Measurements from ENCODE around the gene MYBPC1. TPM values are rescaled to one million over a fixed set of nuclear protein-coding genes. Genes with fewer than 3 reads are reported as not detected.
A peak's percentile ranks its signal among the peaks of the same experiment; 100 is the strongest.

Gene MYBPC1
- total and polyA plus RNA-seq, 9 of the 15 experiments (the other 6 are each of a cell fraction or from before 2014, with no cell fraction given) = not detected

DNA sequence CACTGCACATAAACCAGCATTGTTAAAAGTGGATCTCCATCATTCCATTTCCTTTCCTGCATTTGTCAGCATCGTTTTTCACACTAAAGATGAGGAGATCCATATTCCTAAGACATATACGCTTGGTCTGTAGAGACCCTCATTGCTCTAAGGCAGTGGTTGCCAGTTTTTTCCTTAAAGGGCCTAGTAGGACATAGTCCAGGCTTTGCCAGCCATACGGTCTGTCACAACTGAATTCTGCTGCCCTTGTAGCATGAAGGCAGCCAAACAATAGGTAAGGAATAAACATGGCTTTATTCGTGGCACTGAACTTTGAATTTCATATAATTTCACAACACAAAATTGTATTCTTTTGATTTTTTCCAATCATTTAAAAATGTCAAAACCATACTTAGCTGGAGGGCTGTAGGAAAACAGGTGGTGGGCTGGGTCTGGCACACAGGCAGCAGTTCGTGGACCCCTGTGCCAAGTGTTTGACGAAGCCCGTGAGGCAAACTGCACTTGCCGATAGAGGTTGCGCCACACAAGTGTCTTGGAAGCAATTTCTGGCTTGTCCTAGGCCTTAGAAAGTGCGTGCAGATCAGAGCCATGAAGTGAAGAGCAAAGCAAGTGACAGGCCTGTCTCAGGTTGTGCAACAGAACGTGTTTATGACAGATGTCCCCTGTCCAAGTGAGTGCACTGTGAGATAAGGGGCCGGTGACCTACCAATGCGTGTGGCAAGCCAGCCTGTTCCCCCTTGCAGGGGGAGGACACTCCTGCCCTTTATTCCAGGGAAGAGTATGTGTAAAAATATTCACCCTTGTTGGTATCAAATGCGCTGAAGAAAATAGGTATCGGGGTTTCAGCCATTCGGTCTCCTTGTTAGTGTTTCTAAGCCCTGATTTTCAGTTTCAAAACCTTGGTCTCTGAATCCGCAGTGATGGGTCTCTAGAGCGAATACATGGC is 101.8 kb downstream of the MYBPC1 start (continued):
- TF ChIP-seq, protein P1, sequence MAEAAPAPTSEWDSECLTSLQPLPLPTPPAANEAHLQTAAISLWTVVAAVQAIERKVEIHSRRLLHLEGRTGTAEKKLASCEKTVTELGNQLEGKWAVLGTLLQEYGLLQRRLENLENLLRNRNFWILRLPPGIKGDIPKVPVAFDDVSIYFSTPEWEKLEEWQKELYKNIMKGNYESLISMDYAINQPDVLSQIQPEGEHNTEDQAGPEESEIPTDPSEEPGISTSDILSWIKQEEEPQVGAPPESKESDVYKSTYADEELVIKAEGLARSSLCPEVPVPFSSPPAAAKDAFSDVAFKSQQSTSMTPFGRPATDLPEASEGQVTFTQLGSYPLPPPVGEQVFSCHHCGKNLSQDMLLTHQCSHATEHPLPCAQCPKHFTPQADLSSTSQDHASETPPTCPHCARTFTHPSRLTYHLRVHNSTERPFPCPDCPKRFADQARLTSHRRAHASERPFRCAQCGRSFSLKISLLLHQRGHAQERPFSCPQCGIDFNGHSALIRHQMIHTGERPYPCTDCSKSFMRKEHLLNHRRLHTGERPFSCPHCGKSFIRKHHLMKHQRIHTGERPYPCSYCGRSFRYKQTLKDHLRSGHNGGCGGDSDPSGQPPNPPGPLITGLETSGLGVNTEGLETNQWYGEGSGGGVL (CRISPR knock-in tag; IDR thresholded peaks at IDR 0.05) = no peak
- TF ChIP-seq ZNF124 (CRISPR knock-in tag; IDR thresholded peaks at IDR 0.05) (no peak), ZNF431 (CRISPR knock-in tag; IDR thresholded peaks at IDR 0.05) (no peak), SMAD2 (IDR thresholded peaks at IDR 0.05; ENCODE audit: low read depth, low read length) (no peak), SP2 (IDR thresholded peaks at IDR 0.05; ENCODE audit: extremely low read depth, low read depth, low read length, poor library complexity, severe bottlenecking) (no peak), PURB (CRISPR knock-in tag; IDR thresholded peaks at IDR 0.05; ENCODE audit: low read depth) (no peak), ZNF584 (CRISPR knock-in tag; IDR thresholded peaks at IDR 0.05; ENCODE audit: low read depth) (no peak)
- TF ChIP-seq, protein P2, sequence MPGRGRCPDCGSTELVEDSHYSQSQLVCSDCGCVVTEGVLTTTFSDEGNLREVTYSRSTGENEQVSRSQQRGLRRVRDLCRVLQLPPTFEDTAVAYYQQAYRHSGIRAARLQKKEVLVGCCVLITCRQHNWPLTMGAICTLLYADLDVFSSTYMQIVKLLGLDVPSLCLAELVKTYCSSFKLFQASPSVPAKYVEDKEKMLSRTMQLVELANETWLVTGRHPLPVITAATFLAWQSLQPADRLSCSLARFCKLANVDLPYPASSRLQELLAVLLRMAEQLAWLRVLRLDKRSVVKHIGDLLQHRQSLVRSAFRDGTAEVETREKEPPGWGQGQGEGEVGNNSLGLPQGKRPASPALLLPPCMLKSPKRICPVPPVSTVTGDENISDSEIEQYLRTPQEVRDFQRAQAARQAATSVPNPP (IDR thresholded peaks at IDR 0.05; ENCODE audit: borderline replicate concordance, insufficient read depth, insufficient read length) = no peak
- TF ChIP-seq, protein P3, sequence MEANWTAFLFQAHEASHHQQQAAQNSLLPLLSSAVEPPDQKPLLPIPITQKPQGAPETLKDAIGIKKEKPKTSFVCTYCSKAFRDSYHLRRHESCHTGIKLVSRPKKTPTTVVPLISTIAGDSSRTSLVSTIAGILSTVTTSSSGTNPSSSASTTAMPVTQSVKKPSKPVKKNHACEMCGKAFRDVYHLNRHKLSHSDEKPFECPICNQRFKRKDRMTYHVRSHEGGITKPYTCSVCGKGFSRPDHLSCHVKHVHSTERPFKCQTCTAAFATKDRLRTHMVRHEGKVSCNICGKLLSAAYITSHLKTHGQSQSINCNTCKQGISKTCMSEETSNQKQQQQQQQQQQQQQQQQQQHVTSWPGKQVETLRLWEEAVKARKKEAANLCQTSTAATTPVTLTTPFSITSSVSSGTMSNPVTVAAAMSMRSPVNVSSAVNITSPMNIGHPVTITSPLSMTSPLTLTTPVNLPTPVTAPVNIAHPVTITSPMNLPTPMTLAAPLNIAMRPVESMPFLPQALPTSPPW (CRISPR knock-in tag; IDR thresholded peaks at IDR 0.05) = peak; percentile 68
- TF ChIP-seq, protein P4, sequence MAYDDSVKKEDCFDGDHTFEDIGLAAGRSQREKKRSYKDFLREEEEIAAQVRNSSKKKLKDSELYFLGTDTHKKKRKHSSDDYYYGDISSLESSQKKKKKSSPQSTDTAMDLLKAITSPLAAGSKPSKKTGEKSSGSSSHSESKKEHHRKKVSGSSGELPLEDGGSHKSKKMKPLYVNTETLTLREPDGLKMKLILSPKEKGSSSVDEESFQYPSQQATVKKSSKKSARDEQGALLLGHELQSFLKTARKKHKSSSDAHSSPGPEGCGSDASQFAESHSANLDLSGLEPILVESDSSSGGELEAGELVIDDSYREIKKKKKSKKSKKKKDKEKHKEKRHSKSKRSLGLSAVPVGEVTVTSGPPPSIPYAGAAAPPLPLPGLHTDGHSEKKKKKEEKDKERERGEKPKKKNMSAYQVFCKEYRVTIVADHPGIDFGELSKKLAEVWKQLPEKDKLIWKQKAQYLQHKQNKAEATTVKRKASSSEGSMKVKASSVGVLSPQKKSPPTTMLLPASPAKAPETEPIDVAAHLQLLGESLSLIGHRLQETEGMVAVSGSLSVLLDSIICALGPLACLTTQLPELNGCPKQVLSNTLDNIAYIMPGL (CRISPR knock-in tag; IDR thresholded peaks at IDR 0.05) = no peak
- TF ChIP-seq, protein P5, sequence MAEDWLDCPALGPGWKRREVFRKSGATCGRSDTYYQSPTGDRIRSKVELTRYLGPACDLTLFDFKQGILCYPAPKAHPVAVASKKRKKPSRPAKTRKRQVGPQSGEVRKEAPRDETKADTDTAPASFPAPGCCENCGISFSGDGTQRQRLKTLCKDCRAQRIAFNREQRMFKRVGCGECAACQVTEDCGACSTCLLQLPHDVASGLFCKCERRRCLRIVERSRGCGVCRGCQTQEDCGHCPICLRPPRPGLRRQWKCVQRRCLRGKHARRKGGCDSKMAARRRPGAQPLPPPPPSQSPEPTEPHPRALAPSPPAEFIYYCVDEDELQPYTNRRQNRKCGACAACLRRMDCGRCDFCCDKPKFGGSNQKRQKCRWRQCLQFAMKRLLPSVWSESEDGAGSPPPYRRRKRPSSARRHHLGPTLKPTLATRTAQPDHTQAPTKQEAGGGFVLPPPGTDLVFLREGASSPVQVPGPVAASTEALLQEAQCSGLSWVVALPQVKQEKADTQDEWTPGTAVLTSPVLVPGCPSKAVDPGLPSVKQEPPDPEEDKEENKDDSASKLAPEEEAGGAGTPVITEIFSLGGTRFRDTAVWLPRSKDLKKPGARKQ (CRISPR knock-in tag; IDR thresholded peaks at IDR 0.05) = no peak
- TF ChIP-seq, protein P6, sequence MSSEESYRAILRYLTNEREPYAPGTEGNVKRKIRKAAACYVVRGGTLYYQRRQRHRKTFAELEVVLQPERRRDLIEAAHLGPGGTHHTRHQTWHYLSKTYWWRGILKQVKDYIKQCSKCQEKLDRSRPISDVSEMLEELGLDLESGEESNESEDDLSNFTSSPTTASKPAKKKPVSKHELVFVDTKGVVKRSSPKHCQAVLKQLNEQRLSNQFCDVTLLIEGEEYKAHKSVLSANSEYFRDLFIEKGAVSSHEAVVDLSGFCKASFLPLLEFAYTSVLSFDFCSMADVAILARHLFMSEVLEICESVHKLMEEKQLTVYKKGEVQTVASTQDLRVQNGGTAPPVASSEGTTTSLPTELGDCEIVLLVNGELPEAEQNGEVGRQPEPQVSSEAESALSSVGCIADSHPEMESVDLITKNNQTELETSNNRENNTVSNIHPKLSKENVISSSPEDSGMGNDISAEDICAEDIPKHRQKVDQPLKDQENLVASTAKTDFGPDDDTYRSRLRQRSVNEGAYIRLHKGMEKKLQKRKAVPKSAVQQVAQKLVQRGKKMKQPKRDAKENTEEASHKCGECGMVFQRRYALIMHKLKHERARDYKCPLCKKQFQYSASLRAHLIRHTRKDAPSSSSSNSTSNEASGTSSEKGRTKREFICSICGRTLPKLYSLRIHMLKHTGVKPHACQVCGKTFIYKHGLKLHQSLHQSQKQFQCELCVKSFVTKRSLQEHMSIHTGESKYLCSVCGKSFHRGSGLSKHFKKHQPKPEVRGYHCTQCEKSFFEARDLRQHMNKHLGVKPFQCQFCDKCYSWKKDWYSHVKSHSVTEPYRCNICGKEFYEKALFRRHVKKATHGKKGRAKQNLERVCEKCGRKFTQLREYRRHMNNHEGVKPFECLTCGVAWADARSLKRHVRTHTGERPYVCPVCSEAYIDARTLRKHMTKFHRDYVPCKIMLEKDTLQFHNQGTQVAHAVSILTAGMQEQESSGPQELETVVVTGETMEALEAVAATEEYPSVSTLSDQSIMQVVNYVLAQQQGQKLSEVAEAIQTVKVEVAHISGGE (CRISPR knock-in tag; IDR thresholded peaks at IDR 0.05) = peak in 1 of 3 experiments; percentile 49; a peak in 2 of 6 replicates

Measured in K562 (cell line).